Osteocyte (in vitro differentiated cells): ENCODE results near the gene UBE2E1. TPM values are rescaled to one million over a fixed set of nuclear protein-coding genes. Genes with fewer than 3 reads are reported as not detected.

ENCODE experiments used
- DNase-seq: peaks from one replicate; pipeline ENCODE4 v3.0.0; 2021; ENCODE audit warnings: mixed read lengths; ENCODE audit not compliant: unreplicated experiment; ENCODE audit errors: extremely low spot score
- H3K27ac Mint-ChIP-seq: one replicate; pipeline ENCODE4 v1.8.0; 2021; ENCODE audit warnings: mild to moderate bottlenecking, mixed read lengths; ENCODE audit not compliant: unreplicated experiment
- H3K27me3 Mint-ChIP-seq: one replicate; pipeline ENCODE4 v1.8.0; 2021; ENCODE audit warnings: mixed read lengths; ENCODE audit not compliant: unreplicated experiment
- H3K36me3 Mint-ChIP-seq: one replicate; pipeline ENCODE4 v1.8.0; 2021; ENCODE audit warnings: mixed read lengths; ENCODE audit not compliant: unreplicated experiment
- H3K4me1 Mint-ChIP-seq: one replicate; pipeline ENCODE4 v1.8.0; 2021; ENCODE audit warnings: mixed read lengths; ENCODE audit not compliant: unreplicated experiment
- H3K4me3 Mint-ChIP-seq: one replicate; pipeline ENCODE4 v1.8.0; 2021; ENCODE audit warnings: mild to moderate bottlenecking, moderate library complexity, mixed read lengths; ENCODE audit not compliant: unreplicated experiment
- H3K9me3 Mint-ChIP-seq: one replicate; pipeline ENCODE4 v1.8.0; 2021; ENCODE audit warnings: mixed read lengths; ENCODE audit not compliant: unreplicated experiment
- total RNA-seq: library from RNA; stranded (reverse); gene quantifications from 2 replicates; pipeline ENCODE4 v1.2.1, GENCODE V29; 2021
- TF ChIP-seq, protein P1 (sequence below): fragments of 200-600 bp; sonication (generic); IDR thresholded peaks from 2 replicates; pipeline ENCODE4 v1.5.0; 2021; ENCODE audit warnings: antibody characterized with exemption, mild to moderate bottlenecking, moderate library complexity

The UBE2E1 gene
- total RNA-seq, 1 donor from 2014 or later: 98.5 TPM

DNA sequence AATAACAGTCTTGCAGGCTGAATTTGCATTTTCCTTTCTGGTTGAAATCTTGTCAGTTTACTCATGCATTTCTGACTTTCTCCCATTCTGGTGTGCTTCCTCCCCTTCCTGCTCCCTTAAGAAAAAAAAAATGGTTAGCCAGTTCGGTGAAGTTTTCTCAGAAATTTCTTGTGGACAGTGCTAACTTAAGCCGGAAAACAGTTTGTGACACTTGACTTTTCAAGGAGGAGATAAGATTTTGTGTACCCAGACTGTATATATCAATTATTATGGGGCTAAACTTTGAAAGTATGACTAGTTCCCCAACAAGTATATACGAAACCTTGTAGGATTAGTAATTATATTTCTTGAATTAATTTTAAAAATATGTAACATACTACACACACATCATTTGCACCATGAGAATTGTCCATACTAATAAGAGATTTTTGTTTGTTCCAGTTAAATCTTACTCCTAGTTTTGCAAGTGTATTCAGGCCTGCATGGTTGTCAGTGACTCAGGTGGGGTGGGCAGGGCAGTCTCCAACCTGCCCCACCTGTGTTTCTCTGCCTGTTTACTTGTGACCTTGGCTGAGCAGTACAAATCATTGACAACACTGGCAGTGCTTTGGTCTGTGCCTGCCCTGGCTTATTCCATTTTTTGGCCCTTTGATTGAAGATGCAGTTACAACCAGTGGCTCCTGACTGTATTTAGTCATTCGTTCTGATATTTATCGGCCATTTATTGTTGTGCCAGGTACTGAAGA, 19.1 kb downstream of the UBE2E1 start:
- Mint-ChIP-seq H3K4me1 (peaks cover 35% of the 10 kb centered on the region), H3K9me3 (no peaks in the 10 kb centered on the region), H3K36me3 (peaks cover 13% of the 10 kb centered on the region), H3K27me3 (no peaks in the 10 kb centered on the region), H3K4me3 (no peak overlapping the region), H3K27ac (no peak overlapping the region)
- TF ChIP-seq, protein P1, sequence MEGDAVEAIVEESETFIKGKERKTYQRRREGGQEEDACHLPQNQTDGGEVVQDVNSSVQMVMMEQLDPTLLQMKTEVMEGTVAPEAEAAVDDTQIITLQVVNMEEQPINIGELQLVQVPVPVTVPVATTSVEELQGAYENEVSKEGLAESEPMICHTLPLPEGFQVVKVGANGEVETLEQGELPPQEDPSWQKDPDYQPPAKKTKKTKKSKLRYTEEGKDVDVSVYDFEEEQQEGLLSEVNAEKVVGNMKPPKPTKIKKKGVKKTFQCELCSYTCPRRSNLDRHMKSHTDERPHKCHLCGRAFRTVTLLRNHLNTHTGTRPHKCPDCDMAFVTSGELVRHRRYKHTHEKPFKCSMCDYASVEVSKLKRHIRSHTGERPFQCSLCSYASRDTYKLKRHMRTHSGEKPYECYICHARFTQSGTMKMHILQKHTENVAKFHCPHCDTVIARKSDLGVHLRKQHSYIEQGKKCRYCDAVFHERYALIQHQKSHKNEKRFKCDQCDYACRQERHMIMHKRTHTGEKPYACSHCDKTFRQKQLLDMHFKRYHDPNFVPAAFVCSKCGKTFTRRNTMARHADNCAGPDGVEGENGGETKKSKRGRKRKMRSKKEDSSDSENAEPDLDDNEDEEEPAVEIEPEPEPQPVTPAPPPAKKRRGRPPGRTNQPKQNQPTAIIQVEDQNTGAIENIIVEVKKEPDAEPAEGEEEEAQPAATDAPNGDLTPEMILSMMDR: no peak
- DNase-seq: no peak

DNA sequence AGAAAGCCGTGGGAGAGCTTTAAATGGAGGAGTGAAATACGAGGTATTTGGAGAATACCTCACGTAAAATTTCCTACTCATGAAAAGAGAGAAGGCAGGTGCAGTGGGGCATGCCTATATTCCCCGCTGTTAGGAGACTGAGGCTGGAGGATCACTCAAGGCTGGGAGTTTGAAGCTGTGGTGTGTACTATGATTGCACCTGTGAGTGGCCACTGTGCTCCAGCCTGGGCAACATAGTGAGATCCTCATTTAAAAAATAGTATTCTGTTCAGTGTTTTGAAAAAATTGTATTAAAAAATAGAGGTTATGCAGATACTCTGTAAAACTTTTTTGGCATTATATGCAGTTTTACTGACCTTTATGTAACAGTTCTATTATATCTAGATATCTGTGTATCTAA, 20.0 kb downstream of the UBE2E1 start:
- TF ChIP-seq, protein P1: no peak
- peaks cover 37% of the 10 kb centered on the region for H3K4me1 Mint-ChIP-seq
- no peak overlapping the region for H3K4me3 Mint-ChIP-seq
- no peaks in the 10 kb centered on the region for H3K27me3 Mint-ChIP-seq
- DNase-seq: no peak
- H3K9me3 Mint-ChIP-seq: no peaks in the 10 kb centered on the region
- H3K27ac Mint-ChIP-seq: peak overlapping the region; percentile 38
- peaks cover 16% of the 10 kb centered on the region for H3K36me3 Mint-ChIP-seq

DNA sequence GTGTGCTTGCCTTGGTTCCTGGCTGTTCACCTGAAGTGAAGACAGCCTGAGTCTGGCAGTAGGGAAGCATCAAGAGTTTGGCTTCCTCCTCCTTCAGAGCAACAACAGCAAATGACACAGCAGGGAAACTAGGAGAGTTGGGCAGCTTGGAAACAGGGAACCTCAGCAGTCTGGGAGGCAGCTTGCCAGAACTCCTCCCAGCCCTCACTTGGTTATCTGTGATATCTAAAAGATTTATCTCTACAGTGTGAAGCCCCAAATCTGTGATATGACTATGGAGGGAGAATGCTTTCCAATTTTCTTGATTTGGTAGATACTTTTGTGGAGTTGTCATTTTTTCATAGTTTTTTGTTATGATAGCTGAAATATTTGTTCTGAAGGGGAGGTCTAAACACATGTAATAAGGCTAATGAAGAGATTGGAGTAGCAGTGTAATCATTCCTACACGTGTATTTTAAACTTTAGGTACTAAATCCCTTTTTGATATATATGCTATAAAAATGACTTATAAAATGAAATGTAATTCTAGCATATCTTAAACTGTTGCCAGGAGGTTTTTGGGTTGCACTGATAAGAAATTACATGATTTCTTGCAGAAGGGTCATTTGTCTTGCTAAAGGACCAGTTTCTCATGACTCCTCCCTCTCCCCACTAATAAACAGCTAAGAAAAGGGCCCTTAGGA, 20.8 kb downstream of the UBE2E1 start:
- Mint-ChIP-seq H3K27me3 (no peaks in the 10 kb centered on the region), H3K9me3 (no peaks in the 10 kb centered on the region), H3K27ac (no peak overlapping the region), H3K4me1 (peaks cover 38% of the 10 kb centered on the region), H3K36me3 (peaks cover 18% of the 10 kb centered on the region), H3K4me3 (no peak overlapping the region)
- DNase-seq: no peak
- TF ChIP-seq, protein P1: no peak

DNA sequence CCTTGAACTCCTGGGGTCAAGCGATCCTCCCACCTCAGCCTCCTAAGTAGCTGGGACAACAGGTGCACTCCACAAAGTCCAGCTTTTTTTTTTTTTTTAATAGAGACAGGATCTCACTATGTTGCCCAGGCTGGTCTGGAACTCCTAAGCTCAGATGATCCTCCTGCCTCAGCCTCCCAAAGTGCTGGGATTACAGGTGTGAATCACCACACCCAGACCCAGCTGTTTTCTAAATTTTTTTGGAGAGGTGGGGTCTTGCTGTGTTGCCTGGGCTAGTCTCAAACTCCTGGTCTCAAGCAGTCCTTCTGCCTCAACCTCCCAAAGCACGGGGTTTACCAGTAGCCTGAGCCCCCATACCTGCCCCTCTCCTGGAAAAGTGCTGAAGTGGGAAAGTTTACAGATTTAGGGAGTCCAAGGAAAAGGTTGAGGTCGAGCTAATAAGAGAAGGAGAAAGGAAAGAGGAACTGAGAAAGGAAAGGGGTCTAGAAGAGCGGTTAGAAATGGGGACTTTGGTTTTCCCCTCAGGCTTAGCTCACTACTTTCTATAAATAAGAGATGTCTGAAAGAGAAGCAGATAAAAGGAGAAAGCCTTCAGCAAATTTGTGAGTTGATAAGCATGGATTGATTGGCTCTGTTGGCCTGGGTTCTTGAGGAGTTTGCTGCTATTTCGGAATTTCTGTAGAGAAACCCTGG, 23.6 kb downstream of the UBE2E1 start:
- H3K4me1 Mint-ChIP-seq: peaks cover 18% of the 10 kb centered on the region
- H3K4me3 Mint-ChIP-seq: no peak overlapping the region
- TF ChIP-seq, protein P1: no peak
- DNase-seq: no peak
- peaks cover 14% of the 10 kb centered on the region for H3K36me3 Mint-ChIP-seq
- H3K27ac Mint-ChIP-seq: no peak overlapping the region
- H3K27me3 Mint-ChIP-seq: no peaks in the 10 kb centered on the region
- H3K9me3 Mint-ChIP-seq: no peaks in the 10 kb centered on the region
